ENCODE measurements around the gene REEP5. TPM values are rescaled to one million over a fixed set of nuclear protein-coding genes. Genes with fewer than 3 reads are reported as not detected.
A peak's percentile ranks its signal among the peaks of the same experiment; 100 is the strongest.
"Not testable (repeated sequence)": the region's sequence is repeated elsewhere in the genome, so short reads cannot be mapped to it uniquely, and the experiment has no call there.

The REEP5 gene
- total RNA-seq = 10 to 100 TPM; 44.3 to 50.4 TPM

GRCh38 chr5:112921833-112922817 lies at the start of gene REEP5:
Gene REEP5, minus strand, starts transcription at chr5:112922227. Its CDS starts 37 bp downstream, at chr5:112922190.
- Mint-ChIP-seq H3K27ac (peak within 1 kb of the TSS; percentile 95), H3K4me3 (peak within 1 kb of the TSS; percentile 84), H3K9me3 (ENCODE audit: low read depth) (no peaks in the 10 kb centered on the region), H3K36me3 (ENCODE audit: low read depth) (peaks cover 29% of the 10 kb centered on the region), H3K27me3 (no peaks in the 10 kb centered on the region), H3K4me1 (peaks cover 55% of the 10 kb centered on the region)
- ChIA-PET POLR2A (interaction anchor here (0.8 to 1.1 kb wide), 2 partner anchors 43 to 54 kb away, joined by 3 to 4 read pairs; partner anchors contain the start of gene DCP2), CTCF (interaction anchor here (0.5 to 2.3 kb wide), 18 partner anchors 10 to 1585 kb away, joined by 3 to 13 read pairs (median 4); partner anchors contain the start of genes DCP2 and SRP19)
- intact Hi-C loops (cut with DNase I, micrococcal nuclease) = loop anchor here (1.0 to 5.0 kb wide), 14 partner anchors 41 to 760 kb away; partner anchors contain the start of genes DCP2 (in 2 of the 2) and SRP19 (in 2 of the 2)
- DNase-seq = peak; percentile 91
- peak; percentile 81 for ATAC-seq

GRCh38 chr5:112971276-112971675 lies 49.2 kb upstream of the REEP5 start:
- POLR2A ChIA-PET = no interaction called here
- H3K27ac Mint-ChIP-seq = no peak overlapping the region
- no peak overlapping the region for H3K4me3 Mint-ChIP-seq
- ATAC-seq = no peak
- H3K27me3 Mint-ChIP-seq = no peaks in the 10 kb centered on the region
- intact Hi-C loops (cut with DNase I, micrococcal nuclease) = no loop called here
- H3K9me3 Mint-ChIP-seq (ENCODE audit: low read depth) = no peaks in the 10 kb centered on the region
- H3K36me3 Mint-ChIP-seq (ENCODE audit: low read depth) = no peaks in the 10 kb centered on the region
- CTCF ChIA-PET = interaction anchor here (0.8 kb wide), 1 partner anchor 117 kb away, joined by 3 read pairs; no protein-coding TSS in a partner anchor
- no peak for DNase-seq
- peaks cover 28% of the 10 kb centered on the region for H3K4me1 Mint-ChIP-seq

- intact Hi-C loops (cut with DNase I, micrococcal nuclease) = no loop called here
- ChIA-PET POLR2A (no interaction called here), CTCF (interaction anchor here (0.7 to 2.2 kb wide), 6 partner anchors 8 to 65 kb away, joined by 3 to 6 read pairs (median 4); no protein-coding TSS in a partner anchor)
- no peaks in the 10 kb centered on the region for H3K9me3 Mint-ChIP-seq (ENCODE audit: low read depth)
- no peak overlapping the region for H3K4me3 Mint-ChIP-seq
- H3K27me3 Mint-ChIP-seq = no peaks in the 10 kb centered on the region
- H3K4me1 Mint-ChIP-seq = peaks cover 33% of the 10 kb centered on the region
- no peak for ATAC-seq
- no peak overlapping the region for H3K27ac Mint-ChIP-seq
- no peak for DNase-seq
- no peaks in the 10 kb centered on the region for H3K36me3 Mint-ChIP-seq (ENCODE audit: low read depth)
Observed at GRCh38 chr5:112968411-112969106, 46.5 kb upstream of the REEP5 start.

GRCh38 chr5:112967520-112968083 lies 45.6 kb upstream of the REEP5 start:
- Mint-ChIP-seq H3K9me3 (ENCODE audit: low read depth) (no peaks in the 10 kb centered on the region), H3K4me1 (peaks cover 43% of the 10 kb centered on the region), H3K4me3 (no peak overlapping the region), H3K27me3 (no peaks in the 10 kb centered on the region), H3K36me3 (ENCODE audit: low read depth) (no peaks in the 10 kb centered on the region), H3K27ac (no peak overlapping the region)
- CTCF ChIA-PET = interaction anchor here (0.6 to 2.2 kb wide), 7 partner anchors 9 to 416 kb away, joined by 3 to 6 read pairs (median 3); partner anchors contain the start of gene DCP2
- DNase-seq = no peak
- intact Hi-C loops (cut with DNase I, micrococcal nuclease) = no loop called here
- POLR2A ChIA-PET = interaction anchor here (1.1 kb wide), 1 partner anchor 8 kb away, joined by 7 read pairs; no protein-coding TSS in a partner anchor
- ATAC-seq = no peak

- Mint-ChIP-seq H3K36me3 (ENCODE audit: low read depth) (no peaks in the 10 kb centered on the region), H3K4me1 (peaks cover 45% of the 10 kb centered on the region), H3K9me3 (ENCODE audit: low read depth) (no peaks in the 10 kb centered on the region), H3K27ac (peak overlapping the region; percentile 87), H3K27me3 (no peaks in the 10 kb centered on the region), H3K4me3 (no peak overlapping the region)
- ChIA-PET POLR2A (interaction anchor here (0.7 kb wide), 1 partner anchor 61 kb away, joined by 3 read pairs; no protein-coding TSS in a partner anchor), CTCF (interaction anchor here (1.0 to 1.9 kb wide), 2 partner anchors 9 to 11 kb away, joined by 4 to 6 read pairs; partner anchors contain the start of gene DCP2)
- ATAC-seq (peak; percentile 41), DNase-seq (peak; percentile 45)
- intact Hi-C loops (cut with DNase I, micrococcal nuclease) = loop anchor here (2.0 kb wide), 2 partner anchors 413 to 415 kb away; no protein-coding TSS in a partner anchor
Observed at GRCh38 chr5:112965733-112966306, 43.8 kb upstream of the REEP5 start.

GRCh38 chr5:112963374-112963733 lies 41.3 kb upstream of the REEP5 start:
- H3K36me3 Mint-ChIP-seq (ENCODE audit: low read depth); H3K4me3 Mint-ChIP-seq: not testable (repeated sequence)
- CTCF ChIA-PET = interaction anchor here (0.6 to 2.4 kb wide), 4 partner anchors 11 to 85 kb away, joined by 3 to 13 read pairs (median 4); partner anchors contain the start of gene REEP5

GRCh38 chr5:112960863-112961504 lies 39.0 kb upstream of the REEP5 start:
- H3K9me3 Mint-ChIP-seq (ENCODE audit: low read depth) = no peaks in the 10 kb centered on the region
- DNase-seq = no peak

More at GRCh38 chr5:112963374-112963733, 41.3 kb upstream of the REEP5 start:
- peaks cover 59% of the 10 kb centered on the region for H3K4me1 Mint-ChIP-seq
- intact Hi-C loops (cut with DNase I, micrococcal nuclease) = loop anchor here (1.0 to 5.0 kb wide), 6 partner anchors 41 to 809 kb away; partner anchors contain the start of genes SRP19 (in 2 of the 2) and REEP5 (in 1 of the 2)
- not testable (repeated sequence) for DNase-seq; ATAC-seq; H3K27me3 Mint-ChIP-seq; H3K9me3 Mint-ChIP-seq (ENCODE audit: low read depth)
- POLR2A ChIA-PET = interaction anchor here (1.2 kb wide), 1 partner anchor 13 kb away, joined by 4 read pairs; the partner anchor contains the start of gene DCP2
- peak overlapping the region; percentile 14 for H3K27ac Mint-ChIP-seq

GRCh38 chr5:112960315-112960714 lies 38.3 kb upstream of the REEP5 start:
- POLR2A ChIA-PET = interaction anchor here (0.7 kb wide), 1 partner anchor 1856 kb away, joined by 5 read pairs; no protein-coding TSS in a partner anchor
- CTCF ChIA-PET = interaction anchor here (0.6 to 0.9 kb wide), 3 partner anchors 9 to 258 kb away, joined by 3 read pairs; no protein-coding TSS in a partner anchor
- Mint-ChIP-seq H3K27ac (no peak overlapping the region), H3K27me3 (no peaks in the 10 kb centered on the region), H3K4me1 (peaks cover 49% of the 10 kb centered on the region), H3K4me3 (no peak overlapping the region), H3K36me3 (ENCODE audit: low read depth) (no peaks in the 10 kb centered on the region), H3K9me3 (ENCODE audit: low read depth) (no peaks in the 10 kb centered on the region)
- DNase-seq (no peak), ATAC-seq (no peak)
- intact Hi-C loops (cut with DNase I, micrococcal nuclease) = loop anchor here in 1 of 2 experiments (5.0 kb wide), 1 partner anchor 83 kb away; no protein-coding TSS in a partner anchor

More at GRCh38 chr5:112960863-112961504, 39.0 kb upstream of the REEP5 start:
- peaks cover 54% of the 10 kb centered on the region for H3K4me1 Mint-ChIP-seq
- no peak overlapping the region for H3K4me3 Mint-ChIP-seq
- CTCF ChIA-PET = interaction anchor here (0.8 to 1.6 kb wide), 5 partner anchors 8 to 91 kb away, joined by 3 to 7 read pairs (median 3); partner anchors contain the start of gene REEP5
- intact Hi-C loops (cut with DNase I, micrococcal nuclease) = loop anchor here in 1 of 2 experiments (5.0 kb wide), 1 partner anchor 84 kb away; no protein-coding TSS in a partner anchor
- no peaks in the 10 kb centered on the region for H3K27me3 Mint-ChIP-seq
- POLR2A ChIA-PET = interaction anchor here (0.7 kb wide), 1 partner anchor 1857 kb away, joined by 5 read pairs; no protein-coding TSS in a partner anchor
- H3K36me3 Mint-ChIP-seq (ENCODE audit: low read depth) = no peaks in the 10 kb centered on the region
- no peak for ATAC-seq
- no peak overlapping the region for H3K27ac Mint-ChIP-seq

- intact Hi-C loops (cut with DNase I, micrococcal nuclease) = loop anchor here in 1 of 2 experiments (5.0 kb wide), 1 partner anchor 83 kb away; no protein-coding TSS in a partner anchor
- POLR2A ChIA-PET = not testable (repeated sequence)
Observed at GRCh38 chr5:112959872-112960271, 37.8 kb upstream of the REEP5 start.

More at GRCh38 chr5:112959872-112960271, 37.8 kb upstream of the REEP5 start:
- not testable (repeated sequence) for ATAC-seq; H3K9me3 Mint-ChIP-seq (ENCODE audit: low read depth); H3K27ac Mint-ChIP-seq; H3K27me3 Mint-ChIP-seq; DNase-seq; H3K36me3 Mint-ChIP-seq (ENCODE audit: low read depth); H3K4me3 Mint-ChIP-seq
- H3K4me1 Mint-ChIP-seq = peaks cover 45% of the 10 kb centered on the region
- CTCF ChIA-PET = interaction anchor here (0.6 to 0.9 kb wide), 5 partner anchors 63 to 1292 kb away, joined by 3 read pairs; no protein-coding TSS in a partner anchor

Data from activated CD4-positive, alpha-beta T cell treated with anti-CD3 and anti-CD28 coated beads for 36 hours (primary cell).